ENCODE results near the gene PFKFB4.

PFKFB4 gene

DNA sequence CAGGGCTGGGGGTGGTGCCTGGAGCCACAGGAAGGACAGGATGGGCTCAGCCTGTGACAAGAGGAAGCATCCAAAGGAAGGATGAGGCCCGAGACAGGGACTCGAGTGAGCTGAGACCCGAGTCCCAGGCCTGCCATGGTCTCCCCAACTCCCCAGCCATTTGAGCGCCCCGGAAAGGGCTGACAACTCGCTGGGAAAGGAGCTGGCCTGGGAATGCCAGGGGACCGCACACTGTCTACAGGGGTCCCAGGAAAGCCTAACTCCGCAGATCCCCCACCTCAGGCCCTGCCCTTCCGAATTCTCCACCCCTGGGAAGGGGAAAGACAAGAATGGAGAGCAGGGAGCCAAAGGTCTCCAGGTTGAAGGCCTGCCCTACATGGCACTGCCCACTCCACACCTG lies 31.6 kb downstream of the PFKFB4 start:
- Histone ChIP-seq H3K4me2 (ENCODE audit: low read length) (no peak overlapping the region), H3K27ac (ENCODE audit: low read depth, low read length) (no peak overlapping the region), H3K79me2 (ENCODE audit: control insufficient read depth, low read length) (no peaks in the 10 kb centered on the region), H3K9me2 (replicated peaks; ENCODE audit: control insufficient read depth, low read length) (no peaks in the 10 kb centered on the region), H3K27me3 (ENCODE audit: control insufficient read depth, low read length) (no peaks in the 10 kb centered on the region), H3K9me3 (ENCODE audit: control insufficient read depth, insufficient read depth, low read length) (no peaks in the 10 kb centered on the region), H3F3A (ENCODE audit: control insufficient read depth, insufficient read depth) (no peaks in the 10 kb centered on the region; the same call in 1 of the 2 replicates), H3K36me3 (ENCODE audit: control insufficient read depth, low read length) (peaks cover 19% of the 10 kb centered on the region), H3K4me3 (ENCODE audit: low read length) (no peak overlapping the region), H4K20me1 (ENCODE audit: control insufficient read depth, insufficient read depth, low read depth, low read length) (no peaks in the 10 kb centered on the region), H3K4me1 (ENCODE audit: control insufficient read depth, low read length) (no peaks in the 10 kb centered on the region)
- TF ChIP-seq, protein P1, sequence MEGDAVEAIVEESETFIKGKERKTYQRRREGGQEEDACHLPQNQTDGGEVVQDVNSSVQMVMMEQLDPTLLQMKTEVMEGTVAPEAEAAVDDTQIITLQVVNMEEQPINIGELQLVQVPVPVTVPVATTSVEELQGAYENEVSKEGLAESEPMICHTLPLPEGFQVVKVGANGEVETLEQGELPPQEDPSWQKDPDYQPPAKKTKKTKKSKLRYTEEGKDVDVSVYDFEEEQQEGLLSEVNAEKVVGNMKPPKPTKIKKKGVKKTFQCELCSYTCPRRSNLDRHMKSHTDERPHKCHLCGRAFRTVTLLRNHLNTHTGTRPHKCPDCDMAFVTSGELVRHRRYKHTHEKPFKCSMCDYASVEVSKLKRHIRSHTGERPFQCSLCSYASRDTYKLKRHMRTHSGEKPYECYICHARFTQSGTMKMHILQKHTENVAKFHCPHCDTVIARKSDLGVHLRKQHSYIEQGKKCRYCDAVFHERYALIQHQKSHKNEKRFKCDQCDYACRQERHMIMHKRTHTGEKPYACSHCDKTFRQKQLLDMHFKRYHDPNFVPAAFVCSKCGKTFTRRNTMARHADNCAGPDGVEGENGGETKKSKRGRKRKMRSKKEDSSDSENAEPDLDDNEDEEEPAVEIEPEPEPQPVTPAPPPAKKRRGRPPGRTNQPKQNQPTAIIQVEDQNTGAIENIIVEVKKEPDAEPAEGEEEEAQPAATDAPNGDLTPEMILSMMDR (IDR thresholded peaks at IDR 0.05; ENCODE audit: low read depth, low read length, poor library complexity, severe bottlenecking) = no peak

DNA sequence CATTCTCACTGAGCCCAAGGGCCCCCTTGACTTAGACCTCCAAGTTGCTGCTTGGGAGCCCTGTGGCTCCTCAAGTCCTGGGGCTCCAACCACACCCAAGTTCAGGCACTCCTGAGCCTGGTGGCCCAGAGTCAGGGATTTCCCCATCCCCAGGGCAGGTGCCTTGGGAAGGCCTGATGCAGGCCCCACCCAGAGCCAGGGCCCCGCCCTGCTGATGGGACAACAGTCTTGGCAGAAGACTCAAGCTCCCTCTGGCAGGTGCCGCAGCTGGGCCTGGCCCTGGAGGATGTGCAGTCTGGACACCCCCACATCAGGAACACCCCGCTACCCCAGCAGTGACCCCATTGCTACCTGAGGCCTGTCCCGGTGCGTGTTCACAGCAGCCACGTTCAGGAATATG lies 35.0 kb downstream of the PFKFB4 start:
- H3K36me3 ChIP-seq (ENCODE audit: control insufficient read depth, low read length) = peaks cover 6% of the 10 kb centered on the region
- H4K20me1 ChIP-seq (ENCODE audit: control insufficient read depth, insufficient read depth, low read depth, low read length) = no peaks in the 10 kb centered on the region
- H3K9me3 ChIP-seq (ENCODE audit: control insufficient read depth, insufficient read depth, low read length) = no peaks in the 10 kb centered on the region
- no peaks in the 10 kb centered on the region for H3F3A ChIP-seq (ENCODE audit: control insufficient read depth, insufficient read depth)
- H3K4me2 ChIP-seq (ENCODE audit: low read length) = no peak overlapping the region
- H3K4me1 ChIP-seq (ENCODE audit: control insufficient read depth, low read length) = no peaks in the 10 kb centered on the region
- H3K79me2 ChIP-seq (ENCODE audit: control insufficient read depth, low read length) = no peaks in the 10 kb centered on the region
- H3K9me2 ChIP-seq (replicated peaks; ENCODE audit: control insufficient read depth, low read length) = no peaks in the 10 kb centered on the region
- no peak overlapping the region for H3K27ac ChIP-seq (ENCODE audit: low read depth, low read length)
- TF ChIP-seq, protein P1 (IDR thresholded peaks at IDR 0.05; ENCODE audit: low read depth, low read length, poor library complexity, severe bottlenecking) = no peak
- no peak for TF ChIP-seq EZH2phosphoT487 (IDR thresholded peaks at IDR 0.05; ENCODE audit: borderline replicate concordance, low read length)
- H3K27me3 ChIP-seq (ENCODE audit: control insufficient read depth, low read length) = no peaks in the 10 kb centered on the region
- H3K4me3 ChIP-seq (ENCODE audit: low read length) = no peak overlapping the region

DNA sequence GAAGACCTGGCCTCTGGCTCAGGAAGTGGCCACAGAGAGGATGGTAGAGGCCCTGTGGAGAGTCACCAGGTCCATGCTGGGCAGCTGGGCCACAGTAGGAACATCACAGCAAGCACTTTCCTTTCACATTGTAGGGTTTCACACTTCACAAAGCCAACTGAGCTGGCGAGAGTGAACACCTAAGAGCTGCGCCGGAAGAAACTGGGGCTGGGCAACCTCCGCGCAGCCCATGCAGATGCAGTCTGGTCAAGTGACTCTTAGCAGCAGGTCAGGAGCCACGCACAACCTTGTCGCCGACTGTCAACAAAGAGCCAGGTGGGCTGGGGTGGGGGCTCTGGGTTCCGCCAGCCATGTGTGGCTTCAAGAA lies 37.3 kb downstream of the PFKFB4 start:
- Histone ChIP-seq H3F3A (ENCODE audit: control insufficient read depth, insufficient read depth) (no peaks in the 10 kb centered on the region), H4K20me1 (ENCODE audit: control insufficient read depth, insufficient read depth, low read depth, low read length) (no peaks in the 10 kb centered on the region), H3K36me3 (ENCODE audit: control insufficient read depth, low read length) (peaks cover 6% of the 10 kb centered on the region), H3K4me1 (ENCODE audit: control insufficient read depth, low read length) (peaks cover 12% of the 10 kb centered on the region), H3K27me3 (ENCODE audit: control insufficient read depth, low read length) (no peaks in the 10 kb centered on the region), H3K9me3 (ENCODE audit: control insufficient read depth, insufficient read depth, low read length) (no peaks in the 10 kb centered on the region), H3K4me3 (ENCODE audit: low read length) (no peak overlapping the region), H3K9me2 (replicated peaks; ENCODE audit: control insufficient read depth, low read length) (no peaks in the 10 kb centered on the region), H3K27ac (ENCODE audit: low read depth, low read length) (no peak overlapping the region), H3K79me2 (ENCODE audit: control insufficient read depth, low read length) (no peaks in the 10 kb centered on the region), H3K4me2 (ENCODE audit: low read length) (no peak overlapping the region)
- TF ChIP-seq, protein P1 (IDR thresholded peaks at IDR 0.05; ENCODE audit: low read depth, low read length, poor library complexity, severe bottlenecking) = no peak
